Stimulated activated CD4-positive, alpha-beta T cell treated with anti-CD3 and anti-CD28 coated beads, Interleukin-12 subunit alpha, Interleukin-12 subunit beta, amount 100 ng/mL, for 4 hours (primary cell): ENCODE results near the gene TUBG2.
"Not testable (repeated sequence)": the region's sequence is repeated elsewhere in the genome, so short reads cannot be mapped to it uniquely, and the experiment has no call there.

Source experiments
- DNase-seq: peaks from one replicate; pipeline ENCODE4 v3.0.0-alpha.2; 2020

Gene TUBG2

GRCh38 chr17:42657824-42658588 lies 1.1 kb upstream of the TUBG2 start:
- DNase-seq: no peak

DNA sequence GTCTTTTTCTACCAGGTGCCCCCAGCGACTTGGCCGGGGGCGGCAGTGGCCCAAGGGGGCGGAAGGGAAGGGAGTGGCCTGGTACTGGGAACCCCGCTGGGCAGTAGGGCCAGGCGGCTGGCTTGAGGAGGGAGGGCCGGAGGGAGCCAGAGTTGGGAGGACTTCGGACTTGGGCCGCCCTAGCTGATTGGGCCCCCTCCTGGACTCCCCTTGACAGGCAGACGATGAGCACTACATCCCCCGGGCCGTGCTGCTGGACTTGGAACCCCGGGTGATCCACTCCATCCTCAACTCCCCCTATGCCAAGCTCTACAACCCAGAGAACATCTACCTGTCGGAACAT lies 819 bp downstream of the TUBG2 start:
- not testable (repeated sequence) for DNase-seq

GRCh38 chr17:42660692-42661345 lies 1.7 kb downstream of the TUBG2 start:
- DNase-seq: no peak

DNA sequence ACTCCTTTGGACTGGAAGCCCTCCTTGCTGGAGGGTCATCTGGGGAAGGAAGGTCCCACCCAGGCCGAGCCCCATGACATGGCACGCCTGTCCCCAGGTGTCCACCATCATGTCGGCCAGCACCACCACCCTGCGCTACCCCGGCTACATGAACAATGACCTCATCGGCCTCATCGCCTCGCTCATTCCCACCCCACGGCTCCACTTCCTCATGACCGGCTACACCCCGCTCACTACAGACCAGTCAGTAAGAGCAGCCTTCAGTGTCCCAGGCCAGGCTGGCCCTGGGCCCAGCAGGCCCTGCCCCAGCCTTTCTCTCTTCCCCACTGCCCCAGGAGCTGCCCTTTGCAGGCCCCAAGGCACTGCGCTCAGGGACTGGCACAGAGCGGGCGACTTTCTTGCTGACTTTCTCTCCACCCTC lies 6.5 kb downstream of the TUBG2 start:
- DNase-seq: no peak

- DNase-seq: not testable (repeated sequence)
These were observed 7.0 kb downstream of the TUBG2 start for GRCh38 chr17:42666126-42666525.

DNA sequence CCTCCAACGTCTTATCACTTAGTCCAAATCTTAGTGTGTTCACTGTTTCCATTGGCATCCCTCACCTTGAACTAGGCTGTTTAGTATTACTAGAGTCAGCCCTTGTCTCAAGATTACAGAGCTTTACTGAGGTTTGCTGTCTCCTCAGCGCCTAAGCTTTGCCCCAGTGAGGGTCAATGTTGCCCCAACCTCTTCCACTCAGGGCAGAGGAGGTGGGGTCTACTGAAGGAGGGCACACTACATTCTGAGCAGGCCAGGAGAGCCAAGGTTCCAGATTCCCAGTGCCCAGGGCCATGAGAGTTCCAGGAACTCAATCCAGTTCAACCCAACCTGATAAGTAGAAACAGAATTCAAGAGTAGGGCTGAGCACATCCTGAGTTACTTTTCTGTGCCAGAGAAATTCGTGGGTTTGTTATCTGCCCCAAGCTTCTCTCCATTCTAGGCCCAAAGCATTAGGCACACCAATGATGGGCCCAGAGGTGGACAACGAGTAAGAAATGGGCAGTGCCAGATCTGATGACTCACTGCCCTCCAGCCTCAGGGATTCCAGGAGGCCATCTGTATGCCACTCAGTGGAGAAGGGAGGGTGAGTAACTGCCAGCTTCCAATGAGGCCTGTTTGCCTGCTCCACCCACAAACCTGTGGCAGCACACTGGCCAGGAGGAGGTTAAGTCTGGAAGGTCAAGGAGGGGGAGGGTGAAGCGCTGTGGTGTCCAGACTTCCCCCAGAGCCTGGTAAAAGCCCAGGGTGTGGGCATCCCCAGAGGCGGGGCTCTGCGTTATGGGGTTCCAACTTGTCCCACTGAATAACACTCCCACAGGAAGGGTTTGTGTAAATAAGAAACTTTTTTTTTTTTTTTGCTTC lies 8.2 kb downstream of the TUBG2 start:
- DNase-seq: no peak

DNA sequence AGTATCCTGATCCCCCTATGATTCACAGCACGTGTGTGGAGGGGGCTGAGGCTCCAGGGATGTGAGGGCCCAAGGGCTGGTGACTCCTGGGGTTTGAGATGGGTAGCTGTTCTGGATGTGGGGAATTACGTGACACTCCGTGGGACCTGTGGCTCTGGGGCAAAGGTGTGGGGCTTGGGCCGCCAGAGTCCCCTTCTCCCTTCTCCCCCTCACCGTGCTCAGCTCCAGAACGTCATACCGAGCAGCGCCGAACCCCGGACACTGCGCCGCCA lies 10.6 kb downstream of the TUBG2 start:
- DNase-seq: no peak

DNA sequence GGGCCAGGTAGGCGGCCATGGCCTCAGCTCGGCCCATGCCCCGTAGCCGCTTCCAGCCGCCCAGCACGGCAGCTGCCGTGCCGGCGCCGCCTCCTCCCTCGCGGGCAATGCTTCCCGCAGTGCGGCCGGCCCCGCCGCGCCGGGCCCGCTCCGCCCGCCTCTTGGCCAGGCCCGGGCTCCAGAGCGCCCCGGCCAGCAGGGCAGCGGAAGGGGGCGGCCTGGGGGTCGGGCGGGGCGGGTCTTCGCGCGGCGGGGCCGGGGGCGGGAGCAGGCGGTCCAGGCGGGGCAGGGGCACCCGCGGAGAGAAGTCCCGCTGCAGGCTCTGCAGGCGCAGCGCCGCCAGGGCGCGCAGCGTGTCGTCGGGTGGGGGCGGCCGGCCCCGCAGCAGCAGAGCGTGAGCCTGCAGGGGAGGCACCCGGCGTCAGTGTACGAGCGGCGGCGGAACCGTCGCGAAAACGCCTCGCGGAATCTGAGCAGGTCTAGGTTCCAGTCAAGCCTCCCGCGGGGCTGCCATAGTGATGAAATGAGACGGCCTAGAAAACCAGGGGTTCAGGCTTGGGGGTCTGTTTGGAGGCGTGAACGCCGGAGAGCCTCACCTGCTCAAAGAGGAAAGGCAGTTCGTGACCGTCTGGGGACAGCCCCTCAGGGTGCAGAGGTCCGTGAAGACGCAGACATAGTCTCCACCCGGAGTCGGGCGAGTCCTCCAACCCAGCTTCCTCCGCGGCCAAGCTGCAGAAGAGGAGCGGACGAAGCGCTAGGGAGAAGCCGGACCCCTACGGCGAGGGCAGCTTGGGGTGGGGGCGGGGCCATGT lies 11.1 kb downstream of the TUBG2 start:
- no peak for DNase-seq

DNA sequence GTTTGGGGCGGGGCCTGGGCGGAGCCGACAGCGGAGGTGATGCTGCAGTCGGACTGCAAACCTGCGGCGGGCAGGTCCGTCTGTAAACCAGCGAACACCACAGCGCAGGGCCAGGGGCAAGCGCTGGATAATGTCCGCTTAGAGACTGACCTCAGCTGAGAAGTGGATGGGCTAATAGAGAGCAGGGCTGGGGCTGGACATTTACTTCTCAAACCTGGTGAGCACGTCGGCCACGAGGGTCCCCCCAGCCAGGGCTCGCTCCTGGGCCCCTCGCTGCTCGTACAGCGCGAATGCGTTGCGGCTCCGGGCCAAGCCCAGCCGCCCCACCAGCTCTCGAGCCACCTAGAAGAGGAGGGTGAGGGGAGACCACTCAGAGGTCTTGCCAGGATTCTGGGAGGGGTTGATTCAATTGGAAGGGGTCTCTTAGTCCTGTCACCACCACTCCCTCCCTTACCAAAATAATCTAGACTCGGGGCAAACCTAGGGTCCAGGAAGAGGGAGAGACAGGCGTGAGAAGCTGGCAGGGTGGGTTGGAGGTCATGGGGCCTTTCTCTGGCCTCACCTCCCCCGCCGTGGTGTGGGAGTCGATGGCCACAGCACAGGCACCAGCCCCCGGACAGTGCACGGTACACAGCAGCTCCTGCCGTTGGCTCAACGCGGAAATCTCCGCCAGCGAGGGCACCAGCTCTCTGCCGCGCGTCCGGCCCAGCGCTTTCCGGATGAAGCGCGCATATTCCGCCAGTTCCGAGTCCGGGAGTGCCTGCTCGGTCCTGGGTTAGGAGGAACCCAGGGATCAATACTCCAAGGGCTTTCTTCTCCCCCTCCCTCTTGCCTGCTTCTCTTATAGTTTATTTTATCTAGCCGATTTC lies 11.9 kb downstream of the TUBG2 start:
- DNase-seq: no peak

DNA sequence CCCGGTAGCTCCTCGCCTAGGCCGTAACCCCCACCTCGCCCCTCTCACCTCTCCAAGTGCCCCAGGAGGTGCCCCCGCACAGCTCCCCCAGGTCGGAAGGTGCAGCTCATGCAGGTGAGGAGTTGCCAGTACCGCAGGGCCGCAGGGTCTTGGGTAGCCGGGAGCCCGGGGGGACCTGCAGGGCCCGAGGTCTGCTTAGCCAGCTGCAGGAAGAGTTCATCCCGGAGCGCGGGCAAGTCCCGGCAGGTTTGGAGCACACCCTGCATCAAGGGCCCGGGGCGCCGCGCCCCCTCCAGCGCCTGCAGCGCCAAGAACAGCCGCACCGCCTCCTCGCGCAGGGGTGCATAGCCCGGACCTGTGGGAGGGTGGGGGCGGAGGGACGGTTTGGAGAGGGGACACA lies 13.0 kb downstream of the TUBG2 start:
- no peak for DNase-seq

DNA sequence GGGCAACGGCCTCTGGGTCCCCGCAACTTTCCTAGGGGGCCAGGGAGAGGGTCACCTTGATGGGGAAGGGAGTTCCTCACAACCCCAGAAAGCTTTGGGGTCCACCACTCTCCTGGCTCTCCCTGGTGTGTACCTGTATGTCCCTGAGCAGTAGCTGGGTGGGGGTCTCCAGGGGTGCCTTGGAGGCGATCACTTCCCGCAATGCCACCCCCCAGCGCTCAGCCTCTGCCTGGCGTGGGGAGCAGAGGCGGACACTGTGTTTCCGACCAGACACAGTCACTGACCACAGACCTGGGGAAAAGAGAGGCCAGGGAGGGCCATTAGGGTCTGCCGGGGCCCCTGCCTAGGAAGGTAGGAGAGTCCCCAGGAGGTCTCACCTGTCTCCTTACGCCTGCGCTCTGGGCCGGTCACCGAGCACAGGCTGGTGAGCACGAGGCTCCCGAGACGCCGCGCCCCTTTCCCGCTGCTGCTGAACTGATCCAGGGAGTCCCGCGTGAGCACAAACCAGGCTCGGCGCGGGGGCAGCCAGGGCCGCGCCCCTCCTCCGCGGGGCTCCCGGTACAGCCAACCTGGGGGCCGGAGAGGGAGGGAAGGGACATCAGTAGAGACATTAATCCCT lies 14.3 kb downstream of the TUBG2 start:
- no peak for DNase-seq

- no peak for DNase-seq
These were observed 15.0 kb downstream of the TUBG2 start for GRCh38 chr17:42673885-42674754.

- no peak for DNase-seq
These were observed 15.8 kb downstream of the TUBG2 start for GRCh38 chr17:42674755-42675347.

DNA sequence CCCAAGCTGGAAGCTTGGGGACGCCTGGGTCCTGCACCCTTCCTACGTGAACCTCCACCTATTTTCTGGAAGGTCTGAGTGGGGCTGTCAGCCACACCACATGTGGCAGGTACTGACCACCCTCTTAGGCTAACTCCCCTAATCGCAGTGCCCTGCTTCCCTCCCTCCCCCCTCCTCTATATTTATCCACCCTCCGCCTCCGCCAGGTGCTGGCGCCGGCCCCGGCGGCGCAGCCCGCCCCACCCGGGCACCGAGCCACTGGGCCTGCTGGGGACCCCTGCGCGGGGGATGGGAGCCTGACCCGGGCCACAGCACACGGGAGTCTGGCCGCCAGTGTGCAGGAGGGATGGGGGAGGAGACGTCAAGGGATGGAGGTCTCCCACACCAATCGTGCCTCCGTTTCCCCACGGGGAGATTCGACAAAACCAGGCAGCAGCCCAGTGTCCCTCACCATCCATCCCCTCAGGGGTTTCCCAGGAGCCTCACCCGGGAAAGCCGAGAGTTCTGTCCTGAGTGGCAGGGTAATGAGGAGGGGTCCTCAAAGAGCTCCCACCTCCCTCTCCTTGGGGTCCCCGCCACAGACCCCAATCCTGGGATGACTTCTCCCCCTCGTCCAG lies 16.4 kb downstream of the TUBG2 start:
- DNase-seq: no peak

DNA sequence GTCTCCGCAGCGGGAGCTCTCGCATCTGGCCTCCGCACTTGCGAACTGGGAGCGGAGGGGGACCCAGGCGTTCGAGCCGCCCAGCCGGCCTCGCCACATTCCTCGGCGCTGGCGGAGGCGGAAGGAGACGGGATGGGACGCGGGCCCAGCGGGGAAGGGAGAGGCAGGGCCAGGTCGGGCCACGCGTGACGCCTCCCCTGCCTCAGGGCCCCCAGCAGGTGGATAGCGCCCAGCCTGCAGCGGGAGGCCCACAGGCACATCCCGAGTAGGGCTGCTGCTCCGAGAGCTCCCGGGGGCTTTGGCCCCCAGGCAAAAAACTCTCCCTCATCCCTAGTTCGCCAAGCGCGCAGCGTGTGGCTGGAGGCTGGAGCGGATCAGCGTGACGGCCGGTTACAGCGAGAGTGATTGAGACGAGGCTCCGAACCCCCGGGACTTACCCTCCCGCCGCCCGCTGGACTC lies 16.9 kb downstream of the TUBG2 start:
- no peak for DNase-seq

GRCh38 chr17:42676424-42677011 lies 17.4 kb downstream of the TUBG2 start, which contains the start of gene PLEKHH3:
Gene PLEKHH3 (minus strand): TSS chr17:42676994. CDS start chr17:42676563, 431 bp downstream.
- DNase-seq: no peak

DNA sequence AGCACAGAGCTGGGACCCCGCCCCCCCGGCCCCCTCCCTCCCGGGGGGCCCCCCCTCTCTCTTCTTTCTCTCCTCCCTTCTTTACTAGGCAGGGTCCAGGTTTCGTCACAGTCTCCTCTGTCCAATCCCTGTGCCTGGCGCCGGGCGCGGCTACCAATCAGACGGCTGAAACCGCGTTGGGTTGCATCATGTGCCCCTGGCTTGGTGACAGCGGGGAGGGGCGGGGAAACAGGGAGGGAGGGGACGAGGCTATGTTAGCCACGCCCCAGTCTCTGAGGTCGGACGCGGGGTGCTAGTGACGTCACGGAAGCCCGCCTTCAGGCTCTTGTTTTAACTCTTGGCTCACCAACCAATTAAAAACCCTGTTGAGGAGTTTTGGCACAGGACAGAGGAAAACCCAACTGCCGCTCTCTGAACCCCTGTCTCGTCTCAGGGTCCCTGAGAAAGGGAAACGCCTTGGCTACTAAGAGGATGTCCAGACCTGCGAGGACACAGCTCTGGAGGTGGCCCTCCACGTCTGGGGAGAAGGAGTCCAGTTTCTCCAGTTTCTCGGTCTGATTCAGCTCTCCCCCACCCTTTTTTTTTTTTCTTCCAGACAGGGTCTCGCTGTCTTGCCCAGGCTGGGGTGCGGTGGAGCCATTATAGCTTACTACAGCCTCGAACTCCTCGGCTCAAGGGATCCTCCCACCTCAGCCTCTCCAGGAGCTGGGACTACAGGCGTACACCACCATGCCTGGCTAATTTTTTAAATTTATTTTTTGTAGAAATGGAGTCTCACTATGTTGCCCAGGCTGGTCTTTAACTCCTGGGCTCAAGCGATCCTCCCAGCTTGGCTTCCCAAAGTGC lies 18.2 kb downstream of the TUBG2 start:
- DNase-seq: peak; percentile 98
